RCC 7860 (cell line): ENCODE data around the gene CACNA2D3.
A peak's percentile ranks its signal among the peaks of the same experiment; 100 is the strongest.

Experiments
- DNase-seq: peaks from one replicate; pipeline ENCODE4 v3.0.0-alpha.2; 2015; ENCODE audit warnings: low spot score
- FAIRE-seq: peaks from 2 replicates; lab custom pipeline; 2012; peaks lifted over from hg19 to GRCh38; lab: Jason Lieb, UNC

CACNA2D3 gene

GRCh38 chr3:54557538-54558428 lies 435.4 kb downstream of the CACNA2D3 start:
- FAIRE-seq (no peak), DNase-seq (no peak)

DNA sequence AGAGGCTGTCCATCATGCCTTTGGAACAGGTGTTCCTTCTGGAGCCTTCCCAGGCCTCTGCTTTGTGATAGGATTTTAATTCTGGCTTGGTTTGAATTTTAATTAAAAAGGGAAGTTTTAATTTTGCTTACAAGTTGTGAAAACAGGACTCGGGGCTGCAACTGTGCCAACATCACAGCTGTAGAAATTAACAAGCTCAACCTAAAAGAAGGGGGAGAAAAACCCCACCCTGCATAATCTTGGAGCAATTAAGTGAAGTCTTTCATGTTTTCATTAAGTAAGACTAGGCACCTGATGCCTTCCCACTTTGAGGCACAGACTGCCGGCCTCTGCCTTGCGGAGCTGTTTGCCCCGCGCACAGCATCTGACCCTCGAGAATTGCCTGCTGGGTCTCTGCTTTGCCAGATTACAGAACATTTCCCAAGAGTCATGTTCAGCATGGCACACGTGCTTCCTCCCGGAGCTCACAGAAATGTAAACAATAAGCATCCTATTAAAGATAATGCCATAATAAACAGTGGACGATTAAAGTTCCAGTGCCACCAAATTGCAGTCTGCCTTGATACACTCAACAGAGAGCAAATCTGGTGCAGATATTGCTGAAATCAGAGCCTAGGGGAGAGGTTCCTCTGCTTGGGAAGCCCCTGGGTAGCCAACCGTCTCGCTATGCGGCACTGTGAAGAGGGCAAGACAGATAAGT lies 441.3 kb downstream of the CACNA2D3 start:
- no peak for DNase-seq
- no peak for FAIRE-seq

DNA sequence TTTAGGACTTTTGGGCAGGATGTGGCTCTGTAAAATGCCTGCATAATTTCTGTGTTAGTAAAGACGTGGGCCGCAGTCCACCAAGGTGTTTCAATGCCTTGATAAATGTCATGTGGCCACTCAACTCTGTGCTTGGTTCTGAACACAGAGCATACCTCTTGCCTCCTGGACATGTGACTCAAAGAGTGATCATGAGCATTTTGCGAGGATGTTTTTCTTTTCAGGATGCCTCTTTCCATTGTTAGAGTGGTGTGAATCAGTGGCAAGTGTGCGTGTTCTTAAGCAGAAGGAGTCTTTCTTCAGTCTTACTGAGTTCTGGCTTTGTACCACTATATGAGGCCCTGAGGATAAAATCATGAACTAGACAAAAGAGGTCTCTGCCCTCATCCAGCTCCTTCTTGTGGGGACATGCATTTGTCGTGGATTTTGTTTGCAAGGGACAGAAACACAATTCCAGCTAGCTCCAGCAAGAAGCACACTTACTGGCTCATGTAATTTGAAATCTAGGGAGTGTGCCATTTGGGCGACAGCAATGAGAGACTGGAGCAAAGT lies 442.1 kb downstream of the CACNA2D3 start:
- no peak for FAIRE-seq
- DNase-seq: no peak

GRCh38 chr3:54565956-54566355 lies 443.6 kb downstream of the CACNA2D3 start:
- FAIRE-seq (no peak), DNase-seq (no peak)

- DNase-seq (no peak), FAIRE-seq (no peak)
Measured at GRCh38 chr3:54567949-54568348, 445.6 kb downstream of the CACNA2D3 start.

DNA sequence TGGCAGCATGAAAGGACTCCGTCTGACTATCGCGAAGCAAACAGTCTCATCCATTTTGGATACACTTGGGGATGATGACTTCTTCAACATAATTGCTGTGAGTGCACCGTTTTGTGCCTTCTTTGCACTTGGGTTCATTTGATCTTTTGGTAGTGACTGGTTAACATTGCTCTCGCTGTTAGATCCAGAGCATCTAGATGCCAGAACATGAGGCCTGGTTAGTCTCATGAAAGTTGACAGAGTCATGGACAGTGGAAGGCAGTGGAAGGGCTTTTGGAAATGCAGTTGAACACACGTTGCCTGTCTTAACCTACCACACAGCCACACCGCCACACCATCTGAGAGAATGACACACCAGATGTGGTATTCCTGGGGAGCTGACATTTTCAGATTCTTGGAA lies 447.7 kb downstream of the CACNA2D3 start:
- no peak for DNase-seq
- no peak for FAIRE-seq

GRCh38 chr3:54572197-54572895 lies 450.0 kb downstream of the CACNA2D3 start:
- FAIRE-seq (no peak), DNase-seq (peak; percentile 52)

GRCh38 chr3:54573858-54574257 lies 451.5 kb downstream of the CACNA2D3 start:
- FAIRE-seq: no peak
- DNase-seq: no peak

GRCh38 chr3:54574906-54575617 lies 452.7 kb downstream of the CACNA2D3 start:
- DNase-seq (no peak), FAIRE-seq (no peak)

GRCh38 chr3:54575618-54575960 lies 453.2 kb downstream of the CACNA2D3 start:
- FAIRE-seq (no peak), DNase-seq (no peak)

GRCh38 chr3:54577313-54577712 lies 455.0 kb downstream of the CACNA2D3 start:
- DNase-seq (peak; percentile 16), FAIRE-seq (no peak)

- no peak for FAIRE-seq
- peak; percentile 52 for DNase-seq
Measured at GRCh38 chr3:54578417-54578816, 456.1 kb downstream of the CACNA2D3 start.

- DNase-seq (no peak), FAIRE-seq (no peak)
Measured at GRCh38 chr3:54580453-54580852, 458.1 kb downstream of the CACNA2D3 start.

GRCh38 chr3:54582424-54582823 lies 460.1 kb downstream of the CACNA2D3 start:
- FAIRE-seq: no peak
- DNase-seq: no peak

DNA sequence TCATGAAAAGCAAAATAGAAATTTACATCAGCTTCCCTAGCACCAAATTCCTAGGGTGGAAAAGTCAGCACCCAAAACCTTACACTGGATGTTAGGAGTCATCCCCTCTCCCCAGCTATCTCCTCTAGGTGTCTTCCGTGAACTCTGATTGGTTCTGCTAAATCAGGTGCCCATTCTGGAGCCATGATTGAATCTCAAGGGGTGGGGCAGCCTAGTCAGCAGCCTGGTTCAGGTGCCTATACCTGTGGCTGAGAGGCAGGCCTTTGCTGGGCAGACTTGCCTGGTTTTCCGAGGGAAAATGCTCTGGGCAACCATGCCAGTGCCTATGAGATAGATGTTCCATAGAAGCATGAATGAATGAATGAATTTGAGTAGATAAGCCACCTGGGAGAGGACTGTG lies 468.8 kb downstream of the CACNA2D3 start:
- FAIRE-seq (no peak), DNase-seq (no peak)

GRCh38 chr3:54593653-54594052 lies 471.3 kb downstream of the CACNA2D3 start:
- no peak for DNase-seq
- no peak for FAIRE-seq

- FAIRE-seq: no peak
- no peak for DNase-seq
Measured at GRCh38 chr3:54596087-54596486, 473.7 kb downstream of the CACNA2D3 start.

- DNase-seq (no peak), FAIRE-seq (no peak)
Measured at GRCh38 chr3:54599716-54600115, 477.4 kb downstream of the CACNA2D3 start.

GRCh38 chr3:54600441-54601204 lies 478.3 kb downstream of the CACNA2D3 start:
- DNase-seq (no peak), FAIRE-seq (no peak)

GRCh38 chr3:54604495-54604894 lies 482.1 kb downstream of the CACNA2D3 start:
- FAIRE-seq (no peak), DNase-seq (no peak)
